GM12878 (cell line): ENCODE results near the gene ADGB.

Experiments
- CTCF ChIP-seq, 3 experiments: IDR thresholded peaks in 2 of 3; conservative IDR thresholded peaks in 1 of 3; 2 replicates each; pipeline ENCODE4 v1.5.1; 2011; ENCODE audit warnings: low read depth in 3 of 3, low read length in 3 of 3, mild to moderate bottlenecking in 3 of 3, control low read depth in 2 of 3, moderate library complexity in 2 of 3, inconsistent platforms in 1 of 3, mixed read lengths in 1 of 3; ENCODE audit not compliant: control insufficient read depth in 2 of 3, insufficient read depth in 1 of 3; ENCODE audit errors: extremely low read depth in 1 of 3
- EGR1 ChIP-seq, 2 experiments: IDR thresholded peaks; 1 replicate in 1 of 2; 2 replicates in 1 of 2; pipeline ENCODE4 v1.6.1; 2011 to 2012; ENCODE audit warnings: low read depth in 2 of 2, low read length in 2 of 2, borderline replicate concordance in 1 of 2, mild to moderate bottlenecking in 1 of 2, moderate library complexity in 1 of 2
- POLR2A ChIP-seq: IDR thresholded peaks from 2 replicates; pipeline ENCODE4 v1.6.1; 2011; ENCODE audit warnings: low read depth, mild to moderate bottlenecking, low read length
- RAD21 ChIP-seq: IDR thresholded peaks from 2 replicates; pipeline ENCODE4 v1.6.1; 2011; ENCODE audit warnings: mild to moderate bottlenecking, low read depth, low read length, moderate library complexity; ENCODE audit not compliant: insufficient read depth
- RELA ChIP-seq: fragments of 450-650 bp; IDR thresholded peaks from 2 replicates; pipeline ENCODE4 v1.8.0; 2014; ENCODE audit warnings: borderline replicate concordance; ENCODE audit not compliant: partially characterized antibody
- SIN3A ChIP-seq: IDR thresholded peaks from 2 replicates; pipeline ENCODE4 v1.6.1; 2012; ENCODE audit warnings: low read depth, low read length, improper control_type of control experiment
- SKIL ChIP-seq: fragments of 450-650 bp; IDR thresholded peaks from 2 replicates; pipeline ENCODE4 v1.6.1; 2017; ENCODE audit warnings: mild to moderate bottlenecking, low read depth, inconsistent platforms; ENCODE audit not compliant: poor library complexity, severe bottlenecking
- SRF ChIP-seq, 2 experiments: IDR thresholded peaks; 2 replicates each; pipeline ENCODE4 v1.6.1; 2011; ENCODE audit warnings: low read depth in 2 of 2, low read length in 2 of 2, mild to moderate bottlenecking in 1 of 2, moderate library complexity in 1 of 2
- SUZ12 ChIP-seq: fragments of 200-600 bp; sonication (generic); IDR thresholded peaks from one replicate; pipeline ENCODE4 v1.6.1; 2018; ENCODE audit warnings: antibody characterized with exemption, mild to moderate bottlenecking; ENCODE audit not compliant: unreplicated experiment
- TAF1 ChIP-seq: IDR thresholded peaks from 2 replicates; pipeline ENCODE4 v1.6.1; 2011; ENCODE audit warnings: mild to moderate bottlenecking, low read depth, low read length, borderline replicate concordance
- TCF7 ChIP-seq: IDR thresholded peaks from 2 replicates; pipeline ENCODE4 v1.6.1; 2014; ENCODE audit warnings: antibody characterized with exemption, borderline replicate concordance
- ZBTB11 ChIP-seq: fragments of 450-650 bp; formaldehyde crosslinking; IDR thresholded peaks from 2 replicates; pipeline ENCODE4 v1.5.0; 2022; ENCODE audit warnings: mild to moderate bottlenecking, missing genetic modification characterization
- ZNF384 ChIP-seq: IDR thresholded peaks from 2 replicates; pipeline ENCODE4 v1.6.1; 2012; ENCODE audit warnings: low read depth, mild to moderate bottlenecking, low read length, improper control_type of control experiment, borderline replicate concordance

- TF ChIP-seq SKIL (no peak), CTCF (IDR thresholded peaks at IDR 0.05 in 2 of 3, conservative IDR thresholded peaks at IDR 0.05 in 1 of 3; ENCODE audit: control insufficient read depth in 2 of 3, extremely low read depth in 1 of 3, insufficient read depth in 1 of 3, low read depth in 3 of 3, low read length in 3 of 3) (no peak), TAF1 (no peak), SRF (IDR thresholded peaks at IDR 0.05; ENCODE audit: low read depth in 2 of 2, low read length in 2 of 2) (no peak), RAD21 (no peak), ZNF384 (no peak), POLR2A (no peak), EGR1 (IDR thresholded peaks at IDR 0.05; ENCODE audit: borderline replicate concordance in 1 of 2, low read depth in 2 of 2, low read length in 2 of 2) (no peak), SIN3A (no peak), RELA (no peak), SUZ12 (no peak), TCF7 (no peak), ZBTB11 (CRISPR knock-in tag) (no peak)
Observed at GRCh38 chr6:146850981-146851380, 252.2 kb downstream of the ADGB start.
